Cardiac septum (tissue), 1 donor: ENCODE data around the gene TMEM41B. TPM values are rescaled to one million over a fixed set of nuclear protein-coding genes. Genes with fewer than 3 reads are reported as not detected.
A peak's percentile ranks its signal among the peaks of the same experiment; 100 is the strongest.
"Not testable (repeated sequence)": the region's sequence is repeated elsewhere in the genome, so short reads cannot be mapped to it uniquely, and the experiment has no call there.

Experiments used
- DNase-seq: peaks from one replicate; pipeline ENCODE4 v3.0.0-alpha.2; 2020; ENCODE audit warnings: low spot score
- intact Hi-C: fragments of 100-400 bp; cut with DNase I; formaldehyde crosslinking; loops from one replicate; pipeline ENCODE4 v1.14.0; 2022
- total RNA-seq: library from RNA; stranded (reverse); fragmentation: NEBNext Ultra II Directional; extraction: Animal tissue kit (Norgen Biotek cat#: 25700); gene quantifications from one replicate; pipeline ENCODE4 v1.2.1, GENCODE V29; 2021
- donor health status: DM: no; HTN: no; CAD: no.

The TMEM41B gene
- total RNA-seq, 1 donor from 2014 or later: 18.2 TPM

- intact Hi-C loops: loop anchor here (2.0 to 5.0 kb wide), 4 partner anchors 47 to 195 kb away; partner anchors contain the start of genes TMEM41B and ZNF143
- peak; percentile 94 for DNase-seq
Observed at GRCh38 chr11:9265211-9266131, 48.9 kb downstream of the TMEM41B start, which contains the start of gene DENND5A. DENND5A (minus strand) TSS chr11:9265350; CDS start chr11:9265069, 281 bp downstream.

GRCh38 chr11:9264316-9265210 is 49.8 kb downstream of the TMEM41B start:
- DNase-seq: peak; percentile 86
- intact Hi-C loops: loop anchor here (2.0 to 5.0 kb wide), 4 partner anchors 48 to 196 kb away; partner anchors contain the start of genes TMEM41B and ZNF143

- intact Hi-C loops: loop anchor here (2.0 kb wide), 1 partner anchor 197 kb away; the partner anchor contains the start of gene ZNF143
- DNase-seq: no peak
Observed at GRCh38 chr11:9263840-9264315, 50.5 kb downstream of the TMEM41B start.

GRCh38 chr11:9260838-9261146 is 53.6 kb downstream of the TMEM41B start:
- DNase-seq, intact Hi-C loops: not testable (repeated sequence)

GRCh38 chr11:9259981-9260837 is 54.2 kb downstream of the TMEM41B start:
- intact Hi-C loops: no loop called here

GRCh38 chr11:9258279-9258678 is 56.1 kb downstream of the TMEM41B start:
- intact Hi-C loops, DNase-seq: not testable (repeated sequence)

More at GRCh38 chr11:9259981-9260837, 54.2 kb downstream of the TMEM41B start:
- DNase-seq: no peak

- DNase-seq: no peak
- intact Hi-C loops: no loop called here
Observed at GRCh38 chr11:9254416-9254815, 60.0 kb downstream of the TMEM41B start.

GRCh38 chr11:9253086-9253485 is 61.3 kb downstream of the TMEM41B start:
- DNase-seq: no peak
- intact Hi-C loops: no loop called here

- intact Hi-C loops: no loop called here
- no peak for DNase-seq
Observed at GRCh38 chr11:9251311-9251710, 63.1 kb downstream of the TMEM41B start.

- intact Hi-C loops: no loop called here
- DNase-seq: no peak
Observed at GRCh38 chr11:9250139-9250582, 64.2 kb downstream of the TMEM41B start.

- DNase-seq: no peak
- intact Hi-C loops: no loop called here
Observed at GRCh38 chr11:9249252-9249651, 65.1 kb downstream of the TMEM41B start.

- DNase-seq: no peak
- intact Hi-C loops: no loop called here
Observed at GRCh38 chr11:9247863-9248262, 66.5 kb downstream of the TMEM41B start.

- intact Hi-C loops, DNase-seq: not testable (repeated sequence)
Observed at GRCh38 chr11:9236242-9236641, 78.2 kb downstream of the TMEM41B start.

- intact Hi-C loops: no loop called here
- DNase-seq: no peak
Observed at GRCh38 chr11:9232482-9232881, 81.9 kb downstream of the TMEM41B start.

- no peak for DNase-seq
- intact Hi-C loops: no loop called here
Observed at GRCh38 chr11:9231848-9232177, 82.6 kb downstream of the TMEM41B start.
